KOPT-K1 (cell line): ENCODE measurements around the gene COL20A1.

Source experiments
- H3K27ac ChIP-seq: fragments of 200-600 bp; sonication (generic); 2 replicates; pipeline ENCODE4 v1.5.1; 2016; ENCODE audit warnings: antibody characterized with exemption, mild to moderate bottlenecking, low read depth, low read length; ENCODE audit not compliant: poor library complexity, severe bottlenecking
- H3K36me3 ChIP-seq: fragments of 200-600 bp; sonication (generic); 2 replicates; pipeline ENCODE4 v1.5.1; 2017; ENCODE audit warnings: antibody characterized with exemption, mild to moderate bottlenecking, low read length, moderate library complexity; ENCODE audit not compliant: insufficient read depth
- H3K9me3 ChIP-seq: fragments of 200-600 bp; sonication (generic); 2 replicates; pipeline ENCODE4 v1.5.1; 2017; ENCODE audit warnings: antibody characterized with exemption, low read length, mild to moderate bottlenecking; ENCODE audit not compliant: insufficient read depth, poor library complexity, severe bottlenecking

Gene COL20A1

GRCh38 chr20:63343460-63344445, 50.8 kb downstream of the COL20A1 start:
- H3K9me3 ChIP-seq, result no peaks in the 10 kb centered on the region
- H3K27ac ChIP-seq, result no peak overlapping the region
- H3K36me3 ChIP-seq, result no peaks in the 10 kb centered on the region

- no peak overlapping the region for H3K27ac ChIP-seq
- H3K9me3 ChIP-seq, result no peaks in the 10 kb centered on the region
- H3K36me3 ChIP-seq, result no peaks in the 10 kb centered on the region
These were observed 51.8 kb downstream of the COL20A1 start for GRCh38 chr20:63344616-63345327.

- no peak overlapping the region for H3K27ac ChIP-seq
- H3K36me3 ChIP-seq, result no peaks in the 10 kb centered on the region
- H3K9me3 ChIP-seq, result no peaks in the 10 kb centered on the region
These were observed 52.5 kb downstream of the COL20A1 start for GRCh38 chr20:63345328-63346100.

GRCh38 chr20:63346131-63347080, 53.4 kb downstream of the COL20A1 start:
- no peaks in the 10 kb centered on the region for H3K36me3 ChIP-seq
- no peak overlapping the region for H3K27ac ChIP-seq
- H3K9me3 ChIP-seq, result no peaks in the 10 kb centered on the region

DNA sequence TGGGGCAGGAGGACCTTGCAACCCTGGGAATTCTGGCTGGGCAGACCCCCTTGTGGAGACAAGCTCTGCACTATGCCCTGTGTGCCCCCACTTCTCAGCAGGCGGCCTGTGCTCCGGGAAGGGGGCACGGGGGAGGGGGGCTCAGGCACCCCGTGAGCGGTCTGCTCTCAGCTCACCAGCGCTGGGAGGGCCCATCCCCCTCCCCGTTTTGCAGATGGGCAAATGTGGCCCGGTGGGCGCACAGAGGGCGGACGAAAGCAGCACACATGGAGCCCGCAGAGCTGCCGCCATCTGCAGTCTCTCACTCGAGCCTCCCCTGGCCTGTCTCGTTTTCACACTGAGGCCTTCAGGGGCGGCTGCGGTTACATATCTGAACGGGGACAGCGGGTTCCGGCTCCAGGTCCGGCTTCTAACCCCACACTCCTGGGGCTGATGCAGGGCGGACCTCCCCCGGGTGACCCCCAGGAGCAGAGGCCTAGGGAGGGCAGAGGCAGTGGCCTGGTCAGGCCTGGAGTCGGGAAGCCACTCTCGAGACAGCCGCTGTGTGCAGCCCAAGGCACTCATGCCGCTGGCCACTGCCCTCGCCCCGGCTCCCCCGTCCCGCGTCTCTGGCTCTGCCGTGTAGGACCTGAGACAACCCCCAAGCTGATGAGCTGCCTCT, 54.2 kb downstream of the COL20A1 start:
- no peak overlapping the region for H3K27ac ChIP-seq
- H3K36me3 ChIP-seq, result no peaks in the 10 kb centered on the region
- no peaks in the 10 kb centered on the region for H3K9me3 ChIP-seq

DNA sequence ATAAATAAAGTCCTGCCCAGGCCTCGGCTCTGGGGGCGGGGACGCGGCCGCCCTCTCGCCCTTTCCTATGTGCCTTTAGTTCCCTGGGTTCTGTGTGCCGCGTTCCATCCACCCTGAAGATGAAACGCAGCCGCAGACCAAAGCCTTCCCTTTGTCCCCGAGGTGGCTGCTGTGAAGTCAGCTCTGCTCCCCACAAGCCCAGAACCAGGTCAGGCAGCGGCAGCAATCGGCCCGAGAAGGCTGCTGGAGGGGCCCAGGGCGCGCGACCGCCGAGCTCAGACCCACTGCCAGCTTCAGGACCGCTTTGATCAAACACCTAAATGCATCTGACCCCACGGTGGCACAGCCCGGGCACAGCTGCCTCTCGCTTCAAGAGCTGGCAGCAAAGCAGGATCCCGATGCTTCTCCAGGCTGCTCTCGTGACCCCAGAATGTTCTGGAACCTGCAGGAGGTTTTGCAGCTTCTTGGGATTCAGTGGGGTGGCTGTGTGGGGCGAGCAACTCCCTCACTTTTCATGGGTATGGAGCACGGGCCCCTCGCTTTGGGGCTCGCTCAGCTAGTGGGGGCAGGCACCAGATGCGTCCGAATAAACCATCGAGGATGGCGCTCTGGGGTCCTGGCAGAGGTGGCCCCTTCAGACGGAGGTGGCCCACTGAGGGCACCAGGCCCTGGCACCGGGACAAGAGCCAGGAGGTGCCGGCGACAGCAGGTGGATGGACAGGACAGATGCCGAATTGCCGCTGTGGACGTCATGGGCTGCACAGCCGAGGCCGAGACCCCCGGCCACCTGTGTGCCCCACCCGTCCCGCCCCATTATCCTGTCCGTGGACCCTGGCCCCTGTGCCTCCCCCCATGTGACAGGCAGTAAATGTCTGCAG, 55.2 kb downstream of the COL20A1 start:
- Histone ChIP-seq H3K27ac (no peak overlapping the region), H3K36me3 (no peaks in the 10 kb centered on the region), H3K9me3 (no peaks in the 10 kb centered on the region)

- no peaks in the 10 kb centered on the region for H3K9me3 ChIP-seq
- H3K36me3 ChIP-seq, result no peaks in the 10 kb centered on the region
- no peak overlapping the region for H3K27ac ChIP-seq
These were observed 56.0 kb downstream of the COL20A1 start for GRCh38 chr20:63348828-63349515.

- no peak overlapping the region for H3K27ac ChIP-seq
- H3K36me3 ChIP-seq, result no peaks in the 10 kb centered on the region
- no peaks in the 10 kb centered on the region for H3K9me3 ChIP-seq
These were observed 56.5 kb downstream of the COL20A1 start for GRCh38 chr20:63349516-63349895.

DNA sequence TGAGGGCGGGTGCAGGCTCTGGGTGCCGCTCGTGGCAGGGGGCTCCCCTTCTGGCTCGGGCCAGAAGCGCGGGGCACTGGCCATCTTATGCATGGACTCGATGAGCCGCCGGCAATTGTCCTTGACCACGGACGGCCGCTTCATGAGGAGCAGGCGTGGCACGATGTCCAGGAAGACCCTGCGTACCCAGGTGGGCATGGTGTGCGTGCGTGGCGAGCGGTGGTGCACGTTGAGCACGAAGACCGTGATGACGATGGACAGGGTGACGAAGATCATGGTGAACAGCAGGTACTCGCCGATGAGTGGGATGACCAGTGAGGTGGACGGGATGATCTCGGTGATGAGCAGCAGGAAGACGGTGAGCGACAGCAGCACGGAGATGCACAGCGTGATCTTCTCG, 57.2 kb downstream of the COL20A1 start:
- Histone ChIP-seq H3K9me3 (no peaks in the 10 kb centered on the region), H3K27ac (no peak overlapping the region), H3K36me3 (no peaks in the 10 kb centered on the region)

DNA sequence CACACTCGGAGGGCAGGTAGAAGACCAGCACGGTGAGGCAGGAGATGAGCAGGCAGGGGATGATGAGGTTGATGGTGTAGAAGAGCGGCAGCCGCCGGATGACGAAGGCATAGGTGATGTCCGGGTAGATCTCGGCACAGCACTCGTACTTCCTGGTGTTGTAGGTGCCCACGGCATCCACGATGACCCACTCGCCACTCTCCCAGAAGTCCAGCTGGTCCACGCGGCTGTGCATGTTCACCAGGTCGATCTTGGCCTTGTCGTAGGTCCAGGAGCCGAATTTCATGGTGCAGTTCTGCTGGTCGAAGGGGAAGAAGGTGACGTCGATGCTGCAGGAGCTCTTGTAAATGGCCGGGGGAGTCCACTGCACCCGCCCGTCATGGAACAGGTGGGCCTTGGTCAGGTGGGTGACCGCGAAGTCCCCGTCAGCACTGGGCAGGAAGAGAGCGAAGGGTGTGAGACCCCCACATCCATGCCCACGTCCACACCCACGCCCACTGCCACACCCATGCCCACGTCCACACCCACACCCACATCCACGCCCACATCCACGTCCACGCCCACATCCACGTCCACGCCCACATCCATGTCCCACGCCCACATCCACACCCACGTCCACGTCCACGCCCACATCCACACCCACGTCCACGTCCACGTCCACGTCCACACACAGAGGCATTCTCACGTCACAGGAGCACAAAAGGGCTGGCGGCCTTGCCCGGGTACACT, 57.8 kb downstream of the COL20A1 start:
- Histone ChIP-seq H3K36me3 (no peaks in the 10 kb centered on the region), H3K27ac (no peak overlapping the region), H3K9me3 (no peaks in the 10 kb centered on the region)

- no peaks in the 10 kb centered on the region for H3K36me3 ChIP-seq
- no peak overlapping the region for H3K27ac ChIP-seq
- no peaks in the 10 kb centered on the region for H3K9me3 ChIP-seq
These were observed 58.3 kb downstream of the COL20A1 start for GRCh38 chr20:63351326-63351700.
